NCI-H1417 treated with DMSO at 0.1 percent for 48 hours (cell line): ENCODE data around the gene PLAC1.

Source experiments
- DNase-seq: peaks from one replicate; lab custom pipeline; 2025; lab: John Stamatoyannopoulos, UW

PLAC1 gene

DNA sequence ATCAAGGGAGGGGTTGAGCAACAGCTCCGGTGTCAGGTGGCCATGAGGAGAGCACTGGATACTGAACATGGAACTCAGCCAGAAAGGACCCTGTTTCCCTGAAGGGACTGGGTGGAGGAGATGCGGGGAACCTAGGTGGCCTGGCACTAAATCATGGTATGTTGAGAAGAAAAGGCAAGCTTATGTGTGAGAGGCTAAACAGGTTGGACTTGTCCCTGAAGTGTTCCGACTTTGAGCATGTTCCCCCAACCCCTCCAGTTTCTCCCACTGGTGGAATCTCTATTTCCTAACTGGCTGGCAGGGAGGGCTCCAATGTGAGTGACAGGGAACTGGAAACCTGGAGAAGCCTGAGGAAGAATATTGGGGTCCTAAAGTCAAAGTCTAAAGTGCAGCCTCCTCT, 69.5 kb downstream of the PLAC1 start:
- DNase-seq: no peak

DNA sequence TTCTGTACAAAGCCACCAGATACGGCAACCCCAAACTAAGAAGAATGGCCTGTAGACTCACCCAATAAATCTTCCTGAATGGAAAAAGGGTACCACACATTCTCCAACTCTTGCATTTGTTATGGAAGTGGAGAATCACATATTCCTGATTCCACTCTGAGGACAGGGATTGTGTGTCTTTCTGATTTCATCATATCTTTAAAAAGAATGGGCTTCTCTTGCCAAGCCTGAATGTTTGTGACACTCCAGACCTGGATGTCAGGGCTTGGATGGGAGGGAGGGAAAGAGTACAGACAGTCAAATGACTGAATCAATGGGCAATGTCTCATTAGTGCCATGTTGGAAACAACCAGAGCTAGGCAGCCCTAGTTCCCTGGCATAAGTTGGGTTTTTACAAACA, 77.4 kb downstream of the PLAC1 start:
- no peak for DNase-seq

DNA sequence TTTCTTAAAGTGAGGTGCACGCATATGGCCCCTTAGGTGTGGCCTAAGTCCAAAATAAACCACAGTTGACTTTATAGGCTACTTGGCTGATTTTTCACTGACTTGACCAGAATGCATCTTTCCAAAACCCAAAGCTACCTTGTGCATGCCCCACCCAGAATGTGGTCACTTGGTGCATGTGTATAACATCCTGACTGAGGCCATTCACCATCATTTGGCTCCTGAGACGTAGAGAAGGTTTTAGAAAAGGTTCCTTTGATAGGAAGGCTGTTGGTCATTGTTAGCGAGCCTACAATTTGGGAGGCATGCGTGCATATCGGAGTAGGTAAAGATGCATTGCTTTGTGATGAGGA, 84.6 kb downstream of the PLAC1 start:
- DNase-seq: no peak

DNA sequence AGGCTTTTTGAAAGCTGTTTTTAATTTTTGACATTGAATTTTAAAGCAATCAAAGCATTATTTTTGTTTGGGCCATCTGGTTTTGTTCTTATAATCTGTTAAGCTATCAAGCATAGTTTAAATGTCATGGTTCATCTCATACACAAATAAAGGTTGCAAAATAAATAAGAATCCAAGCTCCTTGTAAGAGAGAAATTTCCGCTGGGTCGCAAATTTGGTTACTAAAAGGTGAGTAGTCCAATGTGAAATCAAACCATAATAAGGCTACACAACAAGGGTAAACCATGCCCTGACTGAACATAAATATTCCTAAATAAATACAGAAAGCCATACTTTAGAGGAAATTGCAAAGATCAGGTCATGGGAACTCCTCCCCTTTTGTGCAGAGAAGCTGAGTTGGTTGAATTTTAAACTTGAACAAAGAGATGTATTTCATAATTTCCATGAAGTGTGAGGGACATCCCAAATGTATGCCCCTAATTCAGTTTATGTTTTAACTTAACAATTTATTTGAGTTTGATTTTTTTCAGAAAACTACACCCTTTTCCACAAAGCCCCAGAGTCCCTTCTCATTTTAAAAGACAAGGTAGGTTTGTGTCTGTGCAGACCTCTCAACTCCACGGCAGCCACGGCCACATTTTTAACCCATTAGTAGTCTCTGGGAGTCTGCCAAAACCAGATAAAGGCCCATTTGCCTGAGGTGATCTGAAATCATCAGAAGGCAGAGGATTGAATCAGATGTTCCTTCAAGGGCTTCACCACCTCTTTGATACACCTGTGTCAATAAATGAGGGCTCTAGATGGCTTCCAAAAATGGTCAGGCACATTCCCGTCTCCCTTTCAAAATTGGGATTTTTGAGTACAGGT, 85.2 kb downstream of the PLAC1 start:
- DNase-seq: no peak

DNA sequence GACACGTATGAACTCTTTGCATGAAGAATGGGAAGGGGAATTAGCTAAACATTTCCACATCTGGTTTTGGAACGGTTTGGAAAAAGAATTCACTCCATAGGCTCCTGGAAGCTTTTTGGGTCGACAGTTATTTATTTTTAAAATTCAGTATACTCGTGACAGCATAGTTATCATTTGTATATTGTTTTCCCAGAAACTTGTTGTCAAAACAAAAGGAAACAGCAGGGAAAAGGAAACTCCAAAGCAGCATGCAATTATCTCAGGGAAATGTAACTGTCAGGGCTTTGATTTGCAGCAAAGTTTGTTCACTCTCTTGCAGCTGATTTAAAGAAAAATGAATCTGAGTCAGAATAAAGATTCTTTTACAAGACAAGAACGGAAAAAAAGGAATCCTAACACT, 86.5 kb downstream of the PLAC1 start:
- no peak for DNase-seq

DNA sequence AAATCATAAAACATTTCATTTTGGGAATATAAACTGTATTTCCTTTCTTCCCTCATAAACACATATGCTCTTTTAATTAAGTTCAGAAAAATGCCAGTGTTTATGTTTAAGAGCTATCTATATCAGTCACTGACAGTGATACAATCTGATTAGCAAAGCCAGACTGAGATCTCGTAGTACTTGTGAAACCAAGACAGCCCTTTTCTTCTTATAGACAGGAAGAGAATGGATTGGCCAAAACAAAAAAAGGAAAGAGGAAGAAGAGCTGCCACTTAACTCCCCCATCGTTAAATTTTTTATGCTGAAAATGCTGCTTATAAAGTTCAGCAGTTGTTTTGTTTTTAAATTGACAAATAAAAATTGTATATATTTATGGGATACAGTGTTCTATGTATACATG, 87.4 kb downstream of the PLAC1 start:
- no peak for DNase-seq

DNA sequence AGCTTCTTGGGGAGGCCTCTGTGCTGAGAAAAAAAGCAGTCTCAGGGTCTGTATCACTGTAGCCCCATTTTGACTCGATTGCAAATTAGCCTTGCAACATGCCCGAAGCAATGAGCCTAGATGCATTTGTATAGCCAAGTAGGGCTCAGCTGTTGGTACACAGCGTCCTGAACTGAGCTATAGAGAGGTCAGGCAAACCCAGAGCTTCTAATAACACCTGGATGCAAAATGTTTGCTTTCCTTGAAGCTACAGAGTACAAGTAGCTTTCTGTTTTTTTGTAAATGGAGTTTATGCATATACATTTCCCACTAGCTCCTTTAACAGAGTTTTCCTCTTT, 87.8 kb downstream of the PLAC1 start:
- no peak for DNase-seq

DNA sequence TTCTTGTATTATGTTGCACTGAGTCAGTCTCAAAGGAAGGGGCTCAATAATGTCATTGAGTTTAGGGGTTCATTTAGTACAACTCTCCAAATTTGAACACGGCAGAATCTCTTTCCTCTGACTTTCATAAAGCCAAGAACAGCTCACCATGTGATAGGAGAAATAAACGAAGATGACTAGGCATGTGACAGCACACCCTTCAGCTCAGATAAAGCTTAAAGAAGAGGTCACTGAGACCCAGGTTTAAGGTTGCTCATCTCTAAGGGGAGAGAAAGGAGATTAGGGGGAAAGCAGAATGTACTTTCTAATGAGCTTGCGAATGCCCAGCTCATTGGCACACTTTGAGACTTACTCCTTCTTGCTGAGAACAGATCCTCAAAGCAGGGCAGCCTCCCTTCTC, 89.0 kb downstream of the PLAC1 start:
- DNase-seq: no peak

DNA sequence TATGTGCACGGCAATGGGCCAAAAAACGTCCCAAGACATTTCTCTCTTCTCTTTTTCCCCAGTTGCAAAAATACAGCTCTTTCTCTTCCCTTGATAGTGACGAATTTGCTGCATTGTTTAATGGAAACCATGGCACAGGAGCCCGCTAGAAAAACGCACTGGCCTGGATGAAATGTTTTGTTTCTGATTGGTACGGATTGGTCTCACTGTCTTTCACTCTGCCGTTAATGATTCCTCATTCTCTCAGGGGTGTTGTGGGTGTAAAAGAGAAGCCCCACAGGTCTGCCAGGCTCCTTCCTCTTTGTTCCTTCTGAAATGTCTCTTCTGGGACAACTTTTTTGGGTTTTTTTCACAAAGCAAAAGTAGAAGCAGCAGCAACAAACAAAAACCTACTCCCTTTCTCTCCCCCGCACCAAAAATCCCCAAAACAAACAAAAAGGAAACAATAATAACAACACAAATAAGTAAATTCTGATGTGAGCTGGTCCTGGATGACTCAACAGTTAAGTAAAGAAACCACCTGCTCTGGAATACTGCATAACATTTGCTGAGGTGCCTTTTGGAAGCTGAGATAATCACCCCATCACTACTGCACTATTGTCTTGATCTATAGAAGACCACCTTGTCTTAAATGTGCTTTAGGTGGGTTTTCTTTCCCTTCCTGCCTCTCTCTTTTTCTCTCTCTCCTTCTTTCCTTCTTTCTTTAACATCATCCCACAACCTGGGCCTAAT, 89.8 kb downstream of the PLAC1 start:
- DNase-seq: no peak

DNA sequence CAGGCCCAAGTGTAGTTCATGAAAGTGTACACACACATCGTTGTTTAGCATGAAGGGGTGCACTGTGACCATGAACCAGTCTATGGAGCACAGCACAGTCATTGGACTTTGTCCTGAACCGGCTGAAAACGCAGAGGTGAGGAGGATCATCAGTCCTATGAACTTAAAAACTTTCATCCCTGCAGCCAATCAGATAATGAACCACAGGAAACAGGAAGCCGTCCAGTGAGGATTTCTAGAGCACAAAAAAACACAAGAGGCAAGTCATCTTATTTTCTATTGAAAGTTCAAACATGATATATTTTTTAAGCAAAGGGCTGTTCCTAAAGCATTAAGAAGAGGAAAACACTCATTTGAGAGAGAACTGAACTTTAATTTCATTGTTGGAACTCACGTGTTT, 91.8 kb downstream of the PLAC1 start:
- no peak for DNase-seq

DNA sequence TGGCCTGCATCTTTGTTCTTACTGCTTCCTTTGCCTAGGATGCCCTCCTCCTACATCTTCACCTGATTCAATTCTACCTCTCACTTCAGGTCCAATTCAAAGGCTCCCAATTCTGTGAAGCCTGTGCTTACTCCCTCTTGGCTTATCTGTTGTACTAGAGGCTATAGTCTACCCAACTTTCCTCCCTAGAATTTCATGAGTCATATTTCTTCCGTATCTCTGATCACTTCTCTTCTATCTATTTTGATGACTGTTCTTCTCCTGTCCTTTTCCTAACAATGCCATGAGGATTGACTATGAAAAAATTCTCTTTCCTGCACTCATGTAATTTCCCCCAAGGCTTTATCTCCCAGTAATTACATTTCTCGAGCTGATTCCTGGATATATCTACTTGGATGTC, 96.3 kb downstream of the PLAC1 start:
- DNase-seq: no peak

DNA sequence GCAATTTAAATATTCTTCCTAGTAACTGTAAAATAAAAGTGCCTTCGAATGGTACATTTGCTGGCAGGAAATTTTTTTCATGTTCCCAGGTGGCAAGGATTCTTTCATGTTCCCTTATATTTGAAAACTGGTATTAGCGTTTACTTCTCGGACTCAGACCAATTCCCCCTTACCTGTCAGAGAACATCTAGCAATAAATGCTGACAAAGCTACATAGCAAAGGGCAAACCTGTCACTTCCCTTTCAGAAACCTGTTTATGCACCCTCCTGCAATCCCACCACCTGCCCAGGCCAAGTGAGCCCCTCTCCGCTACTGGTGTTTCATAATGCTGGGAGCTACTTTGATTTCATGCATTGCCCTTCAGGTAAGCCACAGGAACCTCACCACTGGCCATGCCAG, 100.1 kb downstream of the PLAC1 start:
- DNase-seq: no peak

DNA sequence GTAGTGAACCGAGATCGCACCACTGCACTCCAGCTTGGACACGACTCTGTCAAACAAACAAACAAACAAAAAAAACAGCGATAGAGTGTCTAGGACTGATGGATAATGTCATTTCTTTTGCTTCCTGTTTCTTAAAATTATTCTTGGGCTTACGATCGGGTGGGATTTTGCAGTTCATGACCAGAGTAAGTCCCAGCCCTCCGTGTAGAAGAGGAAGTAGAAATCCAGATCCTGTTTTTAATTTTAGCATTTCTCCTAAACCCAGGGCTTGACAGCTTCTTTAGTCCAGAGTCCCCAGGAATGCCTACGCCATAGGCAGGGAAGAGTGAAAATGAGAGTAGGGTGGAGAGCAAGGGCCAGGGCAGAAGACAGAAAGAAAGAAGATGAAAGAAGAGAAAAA, 104.0 kb downstream of the PLAC1 start:
- no peak for DNase-seq

DNA sequence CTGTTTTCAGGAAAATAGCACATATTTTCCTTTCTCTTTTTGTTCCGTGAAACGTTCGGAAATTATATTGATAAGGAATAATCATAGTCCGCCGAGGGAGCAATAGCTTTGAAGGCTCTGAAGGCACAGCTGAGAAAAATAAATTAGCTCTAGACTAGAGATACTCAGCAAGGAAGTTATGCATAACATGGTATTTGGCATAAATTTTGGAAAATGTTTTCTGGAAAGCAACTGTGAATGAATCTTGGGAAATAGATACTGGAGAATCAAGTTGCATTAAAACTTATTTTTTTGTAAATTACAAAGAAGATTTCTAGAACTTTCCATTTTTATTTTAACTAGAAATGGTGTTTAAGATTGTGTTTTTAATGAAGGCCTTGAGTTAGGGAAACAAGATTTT, 105.9 kb downstream of the PLAC1 start:
- no peak for DNase-seq

DNA sequence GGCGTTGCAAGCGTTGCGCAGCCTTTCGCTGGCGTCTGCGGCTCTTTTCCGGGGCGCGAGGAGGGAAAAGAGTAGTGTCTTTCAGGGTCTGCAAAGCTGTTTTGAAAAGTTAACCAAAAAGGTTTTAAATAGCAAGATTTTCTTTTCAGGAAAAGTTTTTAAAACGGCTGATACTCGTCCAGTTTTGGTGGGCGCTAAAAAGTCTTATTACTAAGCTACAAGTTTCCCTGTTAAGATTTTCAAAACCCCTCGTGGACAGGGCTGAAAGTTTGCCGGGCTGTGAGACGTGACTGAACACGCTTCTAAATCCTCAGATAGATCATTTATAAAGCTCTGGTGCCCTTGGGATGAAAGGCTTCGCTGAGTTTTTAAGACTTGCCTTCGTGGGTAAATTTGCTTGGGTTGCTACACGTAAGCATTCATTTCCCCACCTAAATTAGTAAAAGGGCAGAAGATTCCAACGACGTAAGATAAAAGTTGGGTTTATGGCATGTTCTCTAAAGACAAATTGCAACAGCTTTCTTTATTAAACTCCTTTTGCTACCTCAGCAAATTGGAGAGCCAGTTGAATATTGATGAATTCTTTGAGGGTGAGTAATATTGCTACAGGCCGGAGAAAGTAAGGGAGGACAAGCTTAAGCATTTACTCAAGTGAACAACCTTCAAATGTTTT, 106.8 kb downstream of the PLAC1 start:
- no peak for DNase-seq

DNA sequence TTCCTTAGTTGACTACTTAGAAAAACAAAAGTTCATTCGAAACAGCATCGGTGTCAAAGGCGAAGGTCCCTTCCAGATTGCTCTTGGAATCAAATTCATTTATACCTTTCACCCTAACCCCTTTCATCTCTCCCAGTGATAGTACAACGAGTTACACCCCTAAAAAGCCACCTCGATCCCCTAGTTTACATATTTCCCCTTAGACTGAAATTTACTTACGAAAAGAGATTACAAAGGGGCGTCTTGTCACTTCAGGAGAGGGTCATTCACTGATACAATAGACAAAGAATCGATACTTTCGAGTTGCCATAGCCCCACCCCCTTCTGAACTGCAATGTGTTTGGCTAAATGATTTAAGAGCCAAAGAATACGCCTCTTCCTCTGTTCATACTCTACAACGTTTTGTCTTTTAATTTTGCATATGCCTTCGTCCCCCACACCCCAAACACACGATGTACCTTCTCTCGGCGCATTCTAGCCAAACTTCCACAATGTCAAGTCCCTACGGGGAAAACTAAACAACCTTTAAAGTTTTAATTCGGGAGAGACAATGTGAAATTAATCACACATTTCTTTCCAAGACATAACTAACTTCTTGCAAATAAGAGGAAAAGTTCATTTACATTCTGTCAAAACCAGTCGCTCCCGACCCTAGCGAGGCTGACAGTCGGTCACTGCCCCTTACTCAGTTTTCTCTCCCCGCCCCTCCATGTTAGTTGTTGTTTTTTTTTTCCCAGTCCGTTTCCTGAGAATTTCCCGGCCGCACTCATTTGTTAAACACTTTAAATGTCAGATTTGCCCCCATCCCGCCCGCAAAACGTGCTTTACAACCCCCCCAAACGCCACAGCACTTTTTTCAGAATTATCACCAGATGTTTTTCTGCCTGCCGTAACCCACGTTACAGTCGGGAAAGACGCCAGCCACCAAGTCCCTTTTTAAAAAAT, 109.7 kb downstream of the PLAC1 start:
- DNase-seq: no peak

DNA sequence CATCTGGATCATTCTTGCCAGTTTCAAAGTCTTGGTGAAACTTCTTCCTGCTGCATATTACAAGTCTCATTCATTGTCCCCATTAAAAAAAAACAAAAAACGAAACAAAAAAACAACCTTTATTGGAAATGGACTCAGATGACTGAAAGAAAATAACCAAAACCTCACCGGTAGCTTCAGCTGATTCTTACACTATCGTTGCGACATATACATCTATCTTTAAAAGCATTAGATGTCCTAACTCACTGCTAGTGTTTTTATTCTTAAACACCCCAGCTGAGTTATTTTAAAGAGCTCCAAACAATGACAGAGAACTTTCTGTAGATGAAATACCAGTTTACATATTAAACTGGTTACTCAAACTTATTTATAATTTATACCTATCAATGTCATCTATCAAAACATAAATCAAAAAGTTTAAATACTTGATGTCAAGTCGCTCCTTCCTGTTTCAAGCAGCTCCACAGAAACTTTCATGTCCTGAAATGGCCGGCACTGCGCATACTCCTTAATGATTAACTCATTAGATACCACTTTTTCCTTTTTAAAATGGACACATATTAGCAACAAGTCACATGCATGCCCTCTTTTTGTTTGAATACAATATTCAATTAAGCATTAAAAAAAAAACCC, 111.1 kb downstream of the PLAC1 start:
- DNase-seq: no peak

DNA sequence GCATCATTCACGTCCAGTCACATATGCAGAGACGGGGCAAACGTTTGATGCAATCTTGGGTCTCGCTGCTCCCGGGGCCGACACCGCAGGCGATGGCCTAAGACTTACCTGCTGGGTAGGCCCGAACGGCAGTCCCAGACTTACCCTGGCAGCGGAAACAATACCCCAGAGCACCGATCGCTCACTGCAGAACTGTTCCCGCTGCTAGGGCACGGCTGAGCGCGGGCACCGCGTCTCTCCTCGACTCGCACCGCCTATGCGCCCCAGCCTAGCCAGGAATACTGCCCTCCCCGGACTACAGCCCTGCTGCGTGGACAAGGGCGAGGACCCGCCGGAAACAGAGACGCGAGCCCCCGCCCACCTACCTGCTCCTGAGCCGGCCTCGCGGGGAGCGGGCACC, 112.1 kb downstream of the PLAC1 start:
- DNase-seq: no peak

DNA sequence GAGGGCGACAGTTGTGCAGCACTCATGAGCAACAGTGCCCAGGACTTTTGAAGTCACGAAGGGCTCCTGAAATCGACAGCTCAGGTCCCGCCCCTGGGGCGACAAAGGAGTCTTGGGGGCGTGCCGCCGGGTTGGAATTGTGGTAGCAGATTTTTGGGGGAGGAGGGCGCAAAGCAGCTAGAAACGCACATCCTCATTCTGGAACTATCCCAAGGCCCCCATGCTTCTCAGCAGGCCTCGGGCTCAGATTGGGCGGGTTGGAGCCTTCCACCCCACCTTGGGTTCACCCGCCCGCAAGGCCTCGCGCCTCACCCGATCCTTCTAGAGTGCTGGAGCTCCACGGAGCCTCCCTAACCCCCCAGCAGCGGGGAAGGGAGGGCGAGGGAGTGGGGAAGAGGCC, 112.8 kb downstream of the PLAC1 start:
- DNase-seq: no peak

DNA sequence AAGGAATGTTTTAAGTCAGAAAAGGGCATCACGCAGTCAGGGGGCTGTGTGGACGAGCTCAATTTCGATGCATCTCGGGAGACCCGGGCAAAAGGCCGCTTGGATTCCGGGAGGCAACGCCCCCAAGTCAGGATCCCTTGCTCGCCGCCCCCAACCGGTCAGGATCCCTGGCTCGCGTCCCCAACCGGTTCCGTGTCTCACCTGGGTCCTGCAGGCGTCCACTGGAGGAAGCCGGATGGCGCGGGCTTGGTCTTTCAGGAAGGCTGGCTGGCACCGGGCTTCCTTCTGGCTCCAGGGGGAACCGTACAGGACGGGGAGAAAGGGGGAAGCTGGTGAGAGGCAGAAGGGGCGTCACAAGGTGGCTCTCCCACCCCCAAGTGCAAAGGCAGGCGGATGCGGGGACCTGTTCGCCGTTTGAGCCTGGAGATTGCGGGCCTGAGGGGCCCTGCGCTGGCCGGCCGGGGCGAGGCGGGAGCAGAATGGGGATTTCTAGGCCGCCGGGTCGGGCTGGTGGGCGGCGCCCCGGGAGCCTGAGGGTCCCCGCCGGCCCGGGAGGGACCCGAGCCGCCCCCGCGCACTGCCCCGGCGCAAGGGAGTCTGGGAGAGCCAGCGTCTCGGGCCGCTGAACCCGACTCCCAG, 113.6 kb downstream of the PLAC1 start:
- no peak for DNase-seq

DNA sequence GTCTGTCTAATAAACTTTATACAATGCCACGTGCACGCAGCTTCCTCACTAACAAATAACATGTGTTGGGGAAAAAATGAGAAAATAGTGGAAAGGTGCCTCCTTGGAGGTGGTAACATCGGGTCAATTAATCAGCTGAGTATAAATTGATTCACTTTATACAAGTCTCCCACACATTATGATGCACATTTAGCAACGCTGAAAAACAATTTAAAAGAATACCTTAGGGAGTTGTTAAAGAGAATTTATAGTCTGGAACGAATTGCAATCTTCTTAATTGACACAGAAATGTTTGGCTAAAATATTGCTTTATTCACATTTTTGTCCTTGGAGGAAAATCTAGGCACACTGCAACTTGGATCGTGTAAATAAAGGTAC, 114.1 kb downstream of the PLAC1 start:
- no peak for DNase-seq
